WTC11 (cell line): ENCODE data around the gene CPNE2. TPM values are rescaled to one million over a fixed set of nuclear protein-coding genes. Genes with fewer than 3 reads are reported as not detected.

Experiments
- ATAC-seq: fragments of 200-7000 bp; cut with Tn5 transposase; 2 replicates; pipeline ENCODE4 v1.10.0; 2021; ENCODE audit warnings: mild to moderate bottlenecking, moderate library complexity
- CTCF ChIA-PET: fragments of 300-600 bp; sonication (Branson Sonifier 250); formaldehyde crosslinking; loops from one replicate; lab custom pipeline; 2021; ENCODE audit warnings: antibody characterized with exemption; lab: Charles Lee
- POLR2A ChIA-PET: fragments of 350-600 bp; sonication (Branson Sonifier 250); formaldehyde crosslinking; loops from one replicate; lab custom pipeline; 2021; ENCODE audit warnings: antibody characterized with exemption; lab: Charles Lee
- DNase-seq: peaks from one replicate; pipeline ENCODE4 v3.0.0; 2021; ENCODE audit warnings: low spot score
- H3K27ac Mint-ChIP-seq: 2 replicates; pipeline ENCODE4 v1.8.0; 2021; ENCODE audit warnings: mixed read lengths
- H3K27me3 Mint-ChIP-seq: 2 replicates; pipeline ENCODE4 v1.8.0; 2021; ENCODE audit warnings: low read depth, mild to moderate bottlenecking, moderate library complexity, mixed read lengths
- H3K36me3 Mint-ChIP-seq: 2 replicates; pipeline ENCODE4 v1.8.0; 2021; ENCODE audit warnings: mixed read lengths
- H3K4me1 Mint-ChIP-seq: 2 replicates; pipeline ENCODE4 v1.8.0; 2022; ENCODE audit warnings: mixed read lengths
- H3K4me3 Mint-ChIP-seq: 2 replicates; pipeline ENCODE4 v1.8.0; 2021; ENCODE audit warnings: mild to moderate bottlenecking, moderate library complexity, mixed read lengths
- H3K9me3 Mint-ChIP-seq: 2 replicates; pipeline ENCODE4 v1.8.0; 2021; ENCODE audit warnings: mixed read lengths
- ATF1 ChIP-seq: sonication (generic); formaldehyde crosslinking; IDR thresholded peaks from 2 replicates; pipeline ENCODE4 v1.8.1; 2023; ENCODE audit warnings: mild to moderate bottlenecking, moderate library complexity, missing genetic modification reagents
- ATF3 ChIP-seq: sonication (generic); formaldehyde crosslinking; conservative IDR thresholded peaks from 2 replicates; pipeline ENCODE4 v1.8.1; 2022; ENCODE audit warnings: mild to moderate bottlenecking, missing genetic modification reagents
- CREB1 ChIP-seq: sonication (generic); formaldehyde crosslinking; IDR thresholded peaks from 2 replicates; pipeline ENCODE4 v1.8.0; 2023; ENCODE audit warnings: mild to moderate bottlenecking, missing genetic modification reagents
- ELF4 ChIP-seq: sonication (generic); formaldehyde crosslinking; IDR thresholded peaks from 2 replicates; pipeline ENCODE4 v1.8.1; 2022; ENCODE audit warnings: low read depth, mild to moderate bottlenecking, moderate library complexity, missing genetic modification reagents
- ETV6 ChIP-seq: sonication (generic); formaldehyde crosslinking; IDR thresholded peaks from 2 replicates; pipeline ENCODE4 v1.8.1; 2022; ENCODE audit warnings: mild to moderate bottlenecking, missing genetic modification reagents
- GRHL2 ChIP-seq: fragments of 250-450 bp; sonication (Bioruptor Pico); IDR thresholded peaks from 2 replicates; pipeline ENCODE4 v1.8.0; 2022; ENCODE audit warnings: mild to moderate bottlenecking, moderate library complexity; ENCODE audit not compliant: insufficient replicate concordance, severe bottlenecking
- IRF2 ChIP-seq: sonication (generic); formaldehyde crosslinking; IDR thresholded peaks from 2 replicates; pipeline ENCODE4 v1.8.0; 2022; ENCODE audit warnings: low read depth, missing genetic modification reagents, borderline replicate concordance
- KAT7 ChIP-seq: sonication (generic); formaldehyde crosslinking; IDR thresholded peaks from 2 replicates; pipeline ENCODE4 v1.8.1; 2023; ENCODE audit warnings: missing genetic modification reagents, mild to moderate bottlenecking, borderline replicate concordance
- NFE2L1 ChIP-seq: sonication (generic); formaldehyde crosslinking; IDR thresholded peaks from 2 replicates; pipeline ENCODE4 v1.8.1; 2023; ENCODE audit warnings: missing genetic modification reagents
- NR2C2 ChIP-seq: sonication (generic); formaldehyde crosslinking; IDR thresholded peaks from 2 replicates; pipeline ENCODE4 v1.8.0; 2022; ENCODE audit warnings: mild to moderate bottlenecking, missing genetic modification reagents
- SOX15 ChIP-seq: fragments of 250-450 bp; sonication (Bioruptor Pico); IDR thresholded peaks from 2 replicates; pipeline ENCODE4 v1.9.0; 2021; ENCODE audit warnings: mild to moderate bottlenecking
- TCF7 ChIP-seq: sonication (generic); formaldehyde crosslinking; IDR thresholded peaks from 2 replicates; pipeline ENCODE4 v1.8.0; 2022; ENCODE audit warnings: mild to moderate bottlenecking, low read depth, missing genetic modification reagents, moderate library complexity
- TEAD4 ChIP-seq: sonication (generic); formaldehyde crosslinking; IDR thresholded peaks from 2 replicates; pipeline ENCODE4 v1.8.0; 2022; ENCODE audit warnings: mild to moderate bottlenecking, missing genetic modification reagents
- USF2 ChIP-seq: sonication (generic); formaldehyde crosslinking; IDR thresholded peaks from 2 replicates; pipeline ENCODE4 v1.8.1; 2023; ENCODE audit warnings: mild to moderate bottlenecking, missing genetic modification reagents, moderate library complexity
- total RNA-seq: library from RNA; stranded (reverse); gene quantifications from 3 replicates; pipeline ENCODE4 v1.2.3, GENCODE V29; 2021
- TF ChIP-seq, protein P1 (sequence below): sonication (generic); formaldehyde crosslinking; IDR thresholded peaks from 2 replicates; pipeline ENCODE4 v1.8.0; 2022; ENCODE audit warnings: mild to moderate bottlenecking, missing genetic modification reagents
- TF ChIP-seq, protein P2 (sequence below): fragments of 250-450 bp; sonication (Bioruptor Pico); IDR thresholded peaks from 2 replicates; pipeline ENCODE4 v1.9.0; 2021; ENCODE audit warnings: moderate library complexity, mild to moderate bottlenecking, inconsistent platforms, borderline replicate concordance
- TF ChIP-seq, protein P3 (sequence below): sonication (generic); formaldehyde crosslinking; IDR thresholded peaks from 2 replicates; pipeline ENCODE4 v1.8.1; 2023; ENCODE audit warnings: mild to moderate bottlenecking, moderate library complexity, missing genetic modification reagents
- TF ChIP-seq, protein P4 (sequence below): sonication (generic); formaldehyde crosslinking; IDR thresholded peaks from 2 replicates; pipeline ENCODE4 v1.8.0; 2022; ENCODE audit warnings: mild to moderate bottlenecking, missing genetic modification reagents
- TF ChIP-seq, protein P5 (sequence below): sonication (generic); formaldehyde crosslinking; IDR thresholded peaks from 2 replicates; pipeline ENCODE4 v1.8.1; 2022; ENCODE audit warnings: mild to moderate bottlenecking, moderate library complexity, missing genetic modification reagents

Gene CPNE2
- total RNA-seq, 1 experiment from 2014 or later, result 14.0 TPM

DNA sequence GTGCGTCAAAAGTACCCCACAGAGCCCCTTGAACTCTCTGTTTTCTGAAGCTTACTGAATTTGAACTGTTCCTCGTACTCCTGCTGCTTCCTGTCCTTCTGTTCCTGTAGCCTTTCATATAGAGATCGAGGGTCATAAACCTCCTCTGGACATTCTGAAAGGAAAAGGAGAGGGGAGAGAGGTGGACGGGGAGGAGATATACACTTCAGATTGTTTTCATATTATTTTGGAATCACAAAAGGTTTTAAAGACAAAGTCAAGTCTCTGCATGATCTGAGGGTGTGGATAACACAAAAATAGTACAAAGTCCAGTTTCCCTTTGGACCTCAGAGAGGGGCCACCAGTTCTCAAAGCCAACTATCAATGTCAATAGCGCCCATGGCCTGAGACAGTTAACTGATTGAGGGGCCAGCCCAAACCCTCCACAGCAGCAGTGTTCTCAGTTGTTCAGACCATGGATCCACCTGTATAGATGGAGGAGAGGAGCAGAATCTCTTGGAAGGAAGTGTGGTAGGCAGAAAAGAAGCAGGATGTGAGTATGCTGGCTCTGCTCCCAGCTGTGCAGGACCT, 80.4 kb downstream of the CPNE2 start:
- no peak for DNase-seq
- 0 out of 2 replicates have a peak, but pooled peaks cover 3% of the 10 kb centered on the region for H3K4me1 Mint-ChIP-seq
- ChIA-PET CTCF (no interaction called here), POLR2A (interaction anchor here (0.7 kb wide), 1 partner anchor 73 kb away, joined by 3 read pairs; no protein-coding TSS in a partner anchor)
- H3K27me3 Mint-ChIP-seq, result no peaks in the 10 kb centered on the region
- H3K27ac Mint-ChIP-seq, result no peak overlapping the region
- H3K4me3 Mint-ChIP-seq, result no peak overlapping the region
- no peak for TF ChIP-seq ATF3 (CRISPR knock-in tag)
- TF ChIP-seq KAT7 (CRISPR knock-in tag), result no peak
- TF ChIP-seq, protein P1, sequence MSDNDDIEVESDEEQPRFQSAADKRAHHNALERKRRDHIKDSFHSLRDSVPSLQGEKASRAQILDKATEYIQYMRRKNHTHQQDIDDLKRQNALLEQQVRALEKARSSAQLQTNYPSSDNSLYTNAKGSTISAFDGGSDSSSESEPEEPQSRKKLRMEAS (CRISPR knock-in tag), result no peak
- no peak for TF ChIP-seq ATF1 (CRISPR knock-in tag)
- TF ChIP-seq ELF4, result no peak
- no peak for TF ChIP-seq USF2 (CRISPR knock-in tag)
- TF ChIP-seq GRHL2, result no peak
- TF ChIP-seq TEAD4, result no peak
- TF ChIP-seq, protein P2, sequence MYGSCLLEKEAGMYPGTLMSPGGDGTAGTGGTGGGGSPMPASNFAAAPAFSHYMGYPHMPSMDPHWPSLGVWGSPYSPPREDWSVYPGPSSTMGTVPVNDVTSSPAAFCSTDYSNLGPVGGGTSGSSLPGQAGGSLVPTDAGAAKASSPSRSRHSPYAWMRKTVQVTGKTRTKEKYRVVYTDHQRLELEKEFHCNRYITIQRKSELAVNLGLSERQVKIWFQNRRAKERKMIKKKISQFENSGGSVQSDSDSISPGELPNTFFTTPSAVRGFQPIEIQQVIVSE (CRISPR knock-in tag), result no peak
- TF ChIP-seq, protein P3, sequence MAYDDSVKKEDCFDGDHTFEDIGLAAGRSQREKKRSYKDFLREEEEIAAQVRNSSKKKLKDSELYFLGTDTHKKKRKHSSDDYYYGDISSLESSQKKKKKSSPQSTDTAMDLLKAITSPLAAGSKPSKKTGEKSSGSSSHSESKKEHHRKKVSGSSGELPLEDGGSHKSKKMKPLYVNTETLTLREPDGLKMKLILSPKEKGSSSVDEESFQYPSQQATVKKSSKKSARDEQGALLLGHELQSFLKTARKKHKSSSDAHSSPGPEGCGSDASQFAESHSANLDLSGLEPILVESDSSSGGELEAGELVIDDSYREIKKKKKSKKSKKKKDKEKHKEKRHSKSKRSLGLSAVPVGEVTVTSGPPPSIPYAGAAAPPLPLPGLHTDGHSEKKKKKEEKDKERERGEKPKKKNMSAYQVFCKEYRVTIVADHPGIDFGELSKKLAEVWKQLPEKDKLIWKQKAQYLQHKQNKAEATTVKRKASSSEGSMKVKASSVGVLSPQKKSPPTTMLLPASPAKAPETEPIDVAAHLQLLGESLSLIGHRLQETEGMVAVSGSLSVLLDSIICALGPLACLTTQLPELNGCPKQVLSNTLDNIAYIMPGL (CRISPR knock-in tag), result no peak
- TF ChIP-seq TCF7 (CRISPR knock-in tag), result no peak
- peaks cover 49% of the 10 kb centered on the region for H3K36me3 Mint-ChIP-seq
- ATAC-seq, result no peak
- no peaks in the 10 kb centered on the region for H3K9me3 Mint-ChIP-seq

- ATAC-seq, result no peak
- Mint-ChIP-seq H3K4me1 (peaks cover 6% of the 10 kb centered on the region), H3K27me3 (no peaks in the 10 kb centered on the region), H3K4me3 (no peak overlapping the region), H3K9me3 (no peaks in the 10 kb centered on the region), H3K27ac (peak overlapping the region; percentile 30; the same call in 1 of the 2 replicates), H3K36me3 (peaks cover 33% of the 10 kb centered on the region)
- POLR2A ChIA-PET, result no interaction called here
- DNase-seq, result no peak
- CTCF ChIA-PET, result no interaction called here
- no peak for TF ChIP-seq CREB1 (CRISPR knock-in tag)
- no peak for TF ChIP-seq NR2C2 (CRISPR knock-in tag)
- TF ChIP-seq, protein P4, sequence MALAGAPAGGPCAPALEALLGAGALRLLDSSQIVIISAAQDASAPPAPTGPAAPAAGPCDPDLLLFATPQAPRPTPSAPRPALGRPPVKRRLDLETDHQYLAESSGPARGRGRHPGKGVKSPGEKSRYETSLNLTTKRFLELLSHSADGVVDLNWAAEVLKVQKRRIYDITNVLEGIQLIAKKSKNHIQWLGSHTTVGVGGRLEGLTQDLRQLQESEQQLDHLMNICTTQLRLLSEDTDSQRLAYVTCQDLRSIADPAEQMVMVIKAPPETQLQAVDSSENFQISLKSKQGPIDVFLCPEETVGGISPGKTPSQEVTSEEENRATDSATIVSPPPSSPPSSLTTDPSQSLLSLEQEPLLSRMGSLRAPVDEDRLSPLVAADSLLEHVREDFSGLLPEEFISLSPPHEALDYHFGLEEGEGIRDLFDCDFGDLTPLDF (CRISPR knock-in tag), result no peak
- TF ChIP-seq, protein P3 (CRISPR knock-in tag), result no peak
- no peak for TF ChIP-seq ELF4
- TF ChIP-seq IRF2 (CRISPR knock-in tag), result no peak
- TF ChIP-seq ETV6 (CRISPR knock-in tag), result no peak
- no peak for TF ChIP-seq NFE2L1 (CRISPR knock-in tag)
- no peak for TF ChIP-seq SOX15 (CRISPR knock-in tag)
- TF ChIP-seq, protein P5, sequence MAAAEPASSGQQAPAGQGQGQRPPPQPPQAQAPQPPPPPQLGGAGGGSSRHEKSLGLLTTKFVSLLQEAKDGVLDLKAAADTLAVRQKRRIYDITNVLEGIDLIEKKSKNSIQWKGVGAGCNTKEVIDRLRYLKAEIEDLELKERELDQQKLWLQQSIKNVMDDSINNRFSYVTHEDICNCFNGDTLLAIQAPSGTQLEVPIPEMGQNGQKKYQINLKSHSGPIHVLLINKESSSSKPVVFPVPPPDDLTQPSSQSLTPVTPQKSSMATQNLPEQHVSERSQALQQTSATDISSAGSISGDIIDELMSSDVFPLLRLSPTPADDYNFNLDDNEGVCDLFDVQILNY (CRISPR knock-in tag), result no peak
These were observed 83.5 kb downstream of the CPNE2 start for GRCh38 chr16:57175896-57176295.
